NCI-H2029 (cell line): ENCODE measurements around the gene GPR21.

Source experiments
- DNase-seq: peaks from one replicate; lab custom pipeline; 2025; lab: John Stamatoyannopoulos, UW

Gene GPR21, protein sequence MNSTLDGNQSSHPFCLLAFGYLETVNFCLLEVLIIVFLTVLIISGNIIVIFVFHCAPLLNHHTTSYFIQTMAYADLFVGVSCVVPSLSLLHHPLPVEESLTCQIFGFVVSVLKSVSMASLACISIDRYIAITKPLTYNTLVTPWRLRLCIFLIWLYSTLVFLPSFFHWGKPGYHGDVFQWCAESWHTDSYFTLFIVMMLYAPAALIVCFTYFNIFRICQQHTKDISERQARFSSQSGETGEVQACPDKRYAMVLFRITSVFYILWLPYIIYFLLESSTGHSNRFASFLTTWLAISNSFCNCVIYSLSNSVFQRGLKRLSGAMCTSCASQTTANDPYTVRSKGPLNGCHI

GRCh38 chr9:123033352-123033751 lies at the start of gene GPR21:
TSS of gene GPR21 (plus strand) at chr9:123033667. CDS start at chr9:123034567, 900 bp downstream.
- no peak for DNase-seq

DNA sequence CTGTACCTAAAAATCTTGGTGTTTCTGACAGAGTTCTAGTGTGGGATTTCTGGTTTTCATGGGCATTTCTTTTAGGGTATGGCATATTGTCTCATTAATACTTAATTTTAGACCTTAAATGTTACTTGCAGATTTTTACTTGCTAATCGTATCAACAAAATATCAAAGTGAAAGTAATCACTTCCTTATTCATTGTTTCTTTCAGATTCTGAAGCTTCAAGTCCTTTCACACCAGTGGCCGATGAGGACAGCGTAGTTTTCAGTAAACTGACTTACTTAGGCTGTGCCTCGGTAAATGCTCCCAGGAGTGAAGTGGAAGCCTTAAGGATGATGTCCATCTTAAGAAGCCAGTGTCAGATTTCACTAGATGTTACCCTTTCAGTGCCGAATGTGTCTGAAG lies 47.5 kb upstream of the GPR21 start:
- DNase-seq, result no peak

DNA sequence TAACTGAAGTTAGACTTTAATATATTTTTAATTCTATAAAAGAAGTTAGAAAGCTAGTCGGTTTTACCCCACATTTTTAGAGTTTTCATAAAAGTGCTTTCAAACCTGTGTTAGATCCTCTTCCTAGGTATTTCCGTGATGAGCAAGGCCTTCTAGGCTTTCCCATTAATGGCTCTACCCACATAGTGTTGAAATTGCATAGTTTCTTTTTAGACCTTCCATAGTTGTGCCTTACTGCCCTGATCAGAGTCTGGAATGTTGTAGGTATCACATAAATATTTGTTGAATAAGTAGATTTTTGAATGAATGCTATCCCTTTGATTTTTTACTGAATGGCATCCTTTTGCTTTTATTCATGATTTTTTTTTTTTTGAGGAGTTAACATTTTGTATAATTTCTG lies 45.3 kb upstream of the GPR21 start:
- DNase-seq, result no peak

DNA sequence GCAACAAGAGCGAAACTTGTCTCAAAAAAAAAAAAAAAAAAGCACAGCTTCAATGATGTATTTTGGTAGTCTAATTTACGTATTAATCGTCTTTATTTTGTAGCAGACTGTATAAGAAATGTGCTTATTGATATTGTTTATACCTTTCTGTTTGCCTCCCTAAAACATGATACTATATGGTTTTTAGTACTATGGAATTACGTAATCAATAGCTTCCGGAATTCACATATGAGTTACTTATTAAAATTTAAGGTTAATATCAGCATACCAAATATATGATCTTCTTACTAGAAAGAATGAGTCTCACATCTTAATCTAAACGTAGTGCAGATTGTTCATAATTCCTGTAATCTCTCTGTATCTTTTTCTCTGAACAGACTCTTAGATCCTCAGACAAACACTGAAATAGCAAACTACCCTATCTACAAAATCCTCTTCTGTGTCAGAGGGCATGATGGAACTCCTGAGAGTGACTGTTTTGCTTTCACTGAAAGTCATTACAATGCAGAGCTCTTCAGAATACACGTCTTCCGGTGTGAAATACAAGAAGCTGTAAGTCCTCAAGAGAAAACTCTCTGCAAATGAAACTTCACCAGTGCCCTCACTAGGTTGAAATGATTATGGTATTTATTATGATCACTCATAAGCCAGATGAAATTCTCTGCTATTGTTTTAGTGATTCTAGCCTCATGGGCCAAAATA lies 44.4 kb upstream of the GPR21 start:
- DNase-seq, result no peak

- no peak for DNase-seq
Measured at GRCh38 chr9:122991370-122991830, 42.1 kb upstream of the GPR21 start.

DNA sequence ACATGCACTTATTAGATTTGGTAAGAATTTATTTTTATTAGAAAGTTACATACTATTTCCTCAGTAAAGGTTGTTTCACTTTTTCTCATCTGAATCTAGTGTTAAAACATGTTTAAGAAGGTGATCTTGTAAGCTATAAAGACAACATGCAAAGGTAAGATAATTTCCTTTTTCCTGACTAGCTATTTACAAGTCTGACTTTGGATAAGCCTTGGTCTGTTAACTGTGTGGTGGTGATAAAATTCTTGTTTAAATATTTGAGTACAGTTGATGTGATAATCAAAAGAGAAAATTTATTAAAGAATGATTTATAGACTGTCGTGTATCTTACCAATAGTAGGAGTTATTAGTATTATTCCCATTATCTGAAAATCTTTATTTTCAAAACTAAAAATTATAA lies 36.9 kb upstream of the GPR21 start:
- no peak for DNase-seq

DNA sequence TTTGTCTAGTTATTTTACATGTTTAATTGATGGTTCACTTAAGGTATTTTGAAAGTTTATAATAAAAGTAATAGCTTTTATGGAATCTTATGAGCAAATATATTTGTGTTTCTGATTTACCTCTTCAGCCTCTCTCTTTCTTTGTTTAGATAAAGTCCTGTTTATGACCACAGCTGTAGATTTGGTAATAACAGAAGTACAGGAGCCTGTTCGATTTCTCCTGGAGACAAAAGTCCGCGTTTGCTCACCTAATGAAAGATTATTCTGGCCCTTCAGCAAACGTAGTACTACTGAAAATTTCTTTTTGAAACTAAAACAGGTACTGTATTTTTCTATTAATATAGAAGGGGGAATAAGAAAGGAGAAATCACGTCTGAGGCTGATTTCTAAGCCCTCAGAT lies 35.0 kb upstream of the GPR21 start:
- DNase-seq, result no peak

DNA sequence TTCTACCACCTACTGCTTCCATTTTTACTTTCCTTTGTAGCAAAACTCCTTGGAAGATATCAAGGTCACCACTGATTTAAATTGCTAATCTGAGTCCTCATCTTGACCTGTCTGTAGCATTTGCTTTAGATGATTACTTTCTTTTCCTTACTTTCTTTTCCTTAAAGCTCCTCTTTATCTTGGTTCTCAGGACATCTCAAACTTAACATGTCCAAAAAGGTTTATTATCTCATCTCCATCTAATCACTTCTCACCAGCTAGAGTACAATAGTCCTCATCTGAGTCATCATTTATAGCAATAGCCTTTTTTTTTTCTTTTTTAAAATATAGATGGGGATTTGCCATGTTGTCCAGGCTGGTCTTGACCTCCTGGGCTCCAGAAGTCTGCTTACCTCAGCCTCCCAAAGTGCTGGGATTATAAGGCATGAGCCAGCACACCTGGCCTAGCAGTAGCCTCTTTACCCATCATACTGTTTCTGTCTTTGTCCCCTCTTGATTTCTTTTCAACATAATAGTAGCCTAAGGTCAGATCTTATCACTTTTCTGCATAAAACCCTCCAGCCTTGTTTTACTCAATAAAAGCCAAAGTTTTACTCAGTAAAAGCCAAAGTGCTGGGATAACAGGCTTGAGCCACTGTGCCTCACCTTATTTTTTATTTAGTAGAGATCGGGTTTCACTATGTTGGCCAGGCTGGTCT lies 32.9 kb upstream of the GPR21 start:
- DNase-seq, result no peak

DNA sequence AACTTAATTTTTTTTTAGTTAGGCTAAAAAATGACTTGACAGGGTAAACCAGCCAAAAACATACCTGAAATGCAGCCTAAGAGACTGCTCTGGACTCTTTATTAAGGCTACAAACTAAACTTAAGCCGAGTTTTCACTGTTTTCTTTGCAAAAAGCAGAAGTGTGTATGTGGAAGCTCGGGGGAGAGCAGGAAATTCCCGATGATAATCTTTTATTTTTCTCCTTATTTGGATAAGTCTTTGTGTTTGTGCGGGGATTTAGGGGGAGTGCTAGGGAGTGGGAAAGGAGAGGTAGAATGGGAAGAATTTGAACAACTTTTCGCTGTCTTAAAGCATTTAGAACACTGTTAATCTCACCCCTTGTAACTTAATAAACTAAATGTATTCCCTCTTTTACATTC lies 30.7 kb upstream of the GPR21 start:
- DNase-seq, result no peak

- no peak for DNase-seq
Measured at GRCh38 chr9:123003466-123003865, 30.0 kb upstream of the GPR21 start.

GRCh38 chr9:123005964-123006363 lies 27.5 kb upstream of the GPR21 start:
- no peak for DNase-seq

- DNase-seq, result no peak
Measured at GRCh38 chr9:123007269-123007668, 26.2 kb upstream of the GPR21 start.

GRCh38 chr9:123008909-123009308 lies 24.6 kb upstream of the GPR21 start:
- DNase-seq, result no peak

GRCh38 chr9:123011380-123011779 lies 22.1 kb upstream of the GPR21 start:
- DNase-seq, result no peak

GRCh38 chr9:123011878-123012528 lies 21.5 kb upstream of the GPR21 start:
- no peak for DNase-seq

DNA sequence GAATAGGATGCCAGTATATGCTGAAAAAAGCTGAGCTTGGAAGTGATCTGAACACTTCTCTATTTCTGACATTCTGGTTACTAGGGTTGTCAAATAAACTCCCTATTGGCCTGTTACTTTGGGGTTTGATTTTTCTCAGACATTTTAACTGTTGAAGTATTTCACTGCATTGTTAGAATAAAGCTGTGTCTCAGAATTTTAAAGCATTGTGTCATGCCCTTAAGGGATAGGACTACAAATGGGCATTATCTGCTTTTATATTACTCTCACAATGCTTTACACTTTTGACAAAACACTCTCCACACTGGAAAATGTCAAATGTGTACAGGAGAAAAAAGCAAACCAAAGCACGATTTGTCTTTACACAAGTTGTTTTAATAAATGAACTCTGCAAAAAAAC lies 16.8 kb upstream of the GPR21 start:
- DNase-seq, result no peak

GRCh38 chr9:123020796-123021195 lies 12.7 kb upstream of the GPR21 start:
- no peak for DNase-seq

GRCh38 chr9:123026425-123026824 lies 7.0 kb upstream of the GPR21 start:
- DNase-seq, result no peak

DNA sequence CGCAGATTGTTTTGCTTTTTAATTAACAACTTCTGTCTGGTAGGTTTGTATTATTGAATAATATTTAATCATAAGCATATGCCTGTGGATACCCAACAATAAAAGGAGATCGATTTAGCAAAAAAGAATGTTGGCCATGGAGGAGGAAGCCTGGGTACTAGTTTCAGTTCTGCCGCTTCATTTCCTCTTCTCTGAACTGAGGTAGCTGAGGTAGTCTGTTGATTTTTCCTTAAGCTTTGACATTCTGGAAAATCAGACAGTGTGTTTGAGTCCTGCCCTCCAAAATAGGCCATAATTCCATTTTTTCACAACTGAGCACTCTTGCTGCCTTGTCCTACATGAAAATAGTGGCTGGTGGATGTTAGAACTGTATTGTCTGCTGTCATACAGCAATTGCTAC lies 6.0 kb upstream of the GPR21 start:
- DNase-seq, result no peak

- no peak for DNase-seq
Measured at GRCh38 chr9:123028136-123028535, 5.3 kb upstream of the GPR21 start.

GRCh38 chr9:123028973-123029372 lies 4.5 kb upstream of the GPR21 start:
- DNase-seq, result no peak

DNA sequence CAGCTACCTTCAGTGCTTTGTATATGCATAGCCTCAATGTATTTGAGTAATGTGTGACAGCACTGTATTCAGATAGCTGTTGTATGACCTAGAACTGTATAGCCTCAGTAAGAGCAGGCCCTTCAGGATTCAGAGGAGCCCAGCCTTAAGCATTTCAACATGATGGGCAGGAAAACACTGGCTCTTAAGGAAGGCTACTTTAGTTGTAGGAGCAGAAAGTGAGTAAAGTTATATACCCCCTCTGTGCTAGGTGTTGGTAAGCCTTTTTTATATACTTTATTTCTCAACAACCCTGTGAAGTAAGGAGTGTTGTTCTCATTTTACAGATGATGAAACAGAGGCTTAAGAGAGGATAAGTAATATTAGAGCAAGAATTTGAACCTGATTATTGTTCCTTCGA lies 1.5 kb upstream of the GPR21 start:
- DNase-seq, result no peak
